Esophagus muscularis mucosa (tissue), 4 donors: ENCODE results near the gene GLIS1. TPM values are rescaled to one million over a fixed set of nuclear protein-coding genes. Genes with fewer than 3 reads are reported as not detected.

ENCODE experiments used
- DNase-seq: peaks from one replicate; pipeline ENCODE4 v3.0.0-alpha.2; 2017; ENCODE audit errors: extremely low spot score
- H3K27ac ChIP-seq, 4 donors: fragments of 200-600 bp; sonication (generic); replicated peaks in 1 of 4; 1 replicate in 3 of 4; 2 replicates in 1 of 4; pipeline ENCODE4 v1.5.1; 2016 to 2019; ENCODE audit warnings: mild to moderate bottlenecking in 1 of 4
- H3K27me3 ChIP-seq, 4 donors: fragments of 200-600 bp; sonication (generic); one replicate each; pipeline versions ENCODE4 v1.5.1 to v1.6.0; 2016 to 2019
- H3K36me3 ChIP-seq, 4 donors: fragments of 200-600 bp; sonication (generic); one replicate each; pipeline ENCODE4 v1.5.1; 2016 to 2019
- H3K4me1 ChIP-seq, 4 donors: fragments of 200-600 bp; sonication (generic); one replicate each; pipeline ENCODE4 v1.5.1; 2016 to 2019
- H3K4me3 ChIP-seq, 4 donors: fragments of 200-600 bp; sonication (generic); 1 replicate in 2 of 4; 2 replicates in 2 of 4; pipeline ENCODE4 v1.5.1; 2016 to 2019; ENCODE audit warnings: mild to moderate bottlenecking in 4 of 4, moderate library complexity in 1 of 4
- H3K9me3 ChIP-seq, 4 donors: fragments of 200-600 bp; sonication (generic); 1 replicate in 3 of 4; 2 replicates in 1 of 4; pipeline ENCODE4 v1.5.1; 2016 to 2019
- EP300 ChIP-seq: sonication (generic); formaldehyde crosslinking; IDR thresholded peaks from one replicate; pipeline ENCODE4 v1.6.1; 2017; ENCODE audit warnings: antibody characterized with exemption
- POLR2A ChIP-seq: fragments of 450-650 bp; IDR thresholded peaks from one replicate; pipeline ENCODE4 v1.6.1; 2017; ENCODE audit warnings: antibody characterized with exemption, moderate library complexity, mild to moderate bottlenecking, low read depth
- POLR2AphosphoS5 ChIP-seq, 2 donors: sonication (generic); formaldehyde crosslinking; IDR thresholded peaks; one replicate each; pipeline ENCODE4 v1.6.1; 2017; ENCODE audit warnings: antibody characterized with exemption in 2 of 2
- WGBS: methylation state at CpG from one replicate; pipeline ENCODE4 v1.1.5; 2018; 5-methylcytosine and 5-hydroxymethylcytosine counted together
- intact Hi-C: fragments of 100-400 bp; cut with DNase I; formaldehyde crosslinking; loops from one replicate; pipeline ENCODE4 v1.15.1; 2023
- total RNA-seq, 4 donors: library from RNA; depleted of rRNA; stranded (reverse); fragments of >200 nt; gene quantifications; one replicate each; pipeline versions ENCODE4 v1.1.0 to v1.2.1, GENCODE V29; 2016
- TF ChIP-seq, protein P1 (sequence below), 3 experiments: fragments of 200-600 bp in 2 of 3; fragments of 450-650 bp in 1 of 3; sonication (generic) in 2 of 3; IDR thresholded peaks; one replicate each; pipeline ENCODE4 v1.5.1; 2017 to 2019; ENCODE audit warnings: antibody characterized with exemption in 3 of 3, mild to moderate bottlenecking in 2 of 3, moderate library complexity in 1 of 3

GLIS1 gene
- total RNA-seq, 4 donors from 2014 or later: 0.17 to 0.42 TPM; not detected in 2

DNA sequence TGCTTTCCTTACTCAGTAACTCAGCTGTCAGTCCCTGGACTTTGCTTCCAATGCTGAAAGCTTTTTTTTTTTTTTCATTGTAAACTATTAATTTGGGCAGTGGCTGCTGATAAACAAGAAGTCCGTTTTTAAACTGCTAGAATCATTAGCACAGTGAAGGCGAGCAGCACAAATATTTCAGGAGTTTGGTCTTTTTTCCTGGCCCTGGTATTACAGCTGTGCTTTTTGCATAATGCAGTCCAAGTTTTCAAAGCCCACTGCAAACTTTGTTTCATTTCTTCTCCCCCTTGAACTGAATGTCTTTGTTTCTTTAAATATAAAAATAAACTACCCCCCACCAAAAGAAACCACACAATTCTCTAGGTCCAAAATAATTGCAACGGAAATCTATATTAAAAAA is 6.6 kb downstream of the GLIS1 start:
- intact Hi-C loops: no loop called here
- DNase-seq: no peak
- Histone ChIP-seq H3K36me3 (no peaks in the 10 kb centered on the region), H3K4me3 (no peak overlapping the region), H3K27ac (no peak overlapping the region), H3K9me3 (no peaks in the 10 kb centered on the region), H3K27me3 (peaks cover 0 to 22% (median 0%) of the 10 kb centered on the region in 4 donors), H3K4me1 (peaks cover 0 to 1% (median under 1%) of the 10 kb centered on the region in 4 donors)
- TF ChIP-seq, protein P1, sequence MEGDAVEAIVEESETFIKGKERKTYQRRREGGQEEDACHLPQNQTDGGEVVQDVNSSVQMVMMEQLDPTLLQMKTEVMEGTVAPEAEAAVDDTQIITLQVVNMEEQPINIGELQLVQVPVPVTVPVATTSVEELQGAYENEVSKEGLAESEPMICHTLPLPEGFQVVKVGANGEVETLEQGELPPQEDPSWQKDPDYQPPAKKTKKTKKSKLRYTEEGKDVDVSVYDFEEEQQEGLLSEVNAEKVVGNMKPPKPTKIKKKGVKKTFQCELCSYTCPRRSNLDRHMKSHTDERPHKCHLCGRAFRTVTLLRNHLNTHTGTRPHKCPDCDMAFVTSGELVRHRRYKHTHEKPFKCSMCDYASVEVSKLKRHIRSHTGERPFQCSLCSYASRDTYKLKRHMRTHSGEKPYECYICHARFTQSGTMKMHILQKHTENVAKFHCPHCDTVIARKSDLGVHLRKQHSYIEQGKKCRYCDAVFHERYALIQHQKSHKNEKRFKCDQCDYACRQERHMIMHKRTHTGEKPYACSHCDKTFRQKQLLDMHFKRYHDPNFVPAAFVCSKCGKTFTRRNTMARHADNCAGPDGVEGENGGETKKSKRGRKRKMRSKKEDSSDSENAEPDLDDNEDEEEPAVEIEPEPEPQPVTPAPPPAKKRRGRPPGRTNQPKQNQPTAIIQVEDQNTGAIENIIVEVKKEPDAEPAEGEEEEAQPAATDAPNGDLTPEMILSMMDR (IDR thresholded peaks at IDR 0.05): no peak
- no peak for TF ChIP-seq POLR2AphosphoS5 (IDR thresholded peaks at IDR 0.05)
- TF ChIP-seq EP300: no peak
- TF ChIP-seq POLR2A: no peak
- WGBS: 52% methylated on average over 3 of the region's 3 CpGs

GRCh38 chr1:53731779-53732305 is 7.1 kb downstream of the GLIS1 start:
- H3K9me3 ChIP-seq: no peaks in the 10 kb centered on the region
- H3K27ac ChIP-seq: no peak overlapping the region
- intact Hi-C loops: no loop called here
- no peak for DNase-seq
- no peaks in the 10 kb centered on the region for H3K36me3 ChIP-seq
- TF ChIP-seq, protein P1 (IDR thresholded peaks at IDR 0.05): no peak
- TF ChIP-seq POLR2AphosphoS5 (IDR thresholded peaks at IDR 0.05) (no peak), EP300 (no peak), POLR2A (no peak)
- no peaks in the 10 kb centered on the region for H3K4me1 ChIP-seq
- H3K27me3 ChIP-seq: peaks cover 0 to 16% (median 0%) of the 10 kb centered on the region in 4 donors
- 93% methylated on average over 8 of the region's 8 CpGs for WGBS
- H3K4me3 ChIP-seq: no peak overlapping the region

DNA sequence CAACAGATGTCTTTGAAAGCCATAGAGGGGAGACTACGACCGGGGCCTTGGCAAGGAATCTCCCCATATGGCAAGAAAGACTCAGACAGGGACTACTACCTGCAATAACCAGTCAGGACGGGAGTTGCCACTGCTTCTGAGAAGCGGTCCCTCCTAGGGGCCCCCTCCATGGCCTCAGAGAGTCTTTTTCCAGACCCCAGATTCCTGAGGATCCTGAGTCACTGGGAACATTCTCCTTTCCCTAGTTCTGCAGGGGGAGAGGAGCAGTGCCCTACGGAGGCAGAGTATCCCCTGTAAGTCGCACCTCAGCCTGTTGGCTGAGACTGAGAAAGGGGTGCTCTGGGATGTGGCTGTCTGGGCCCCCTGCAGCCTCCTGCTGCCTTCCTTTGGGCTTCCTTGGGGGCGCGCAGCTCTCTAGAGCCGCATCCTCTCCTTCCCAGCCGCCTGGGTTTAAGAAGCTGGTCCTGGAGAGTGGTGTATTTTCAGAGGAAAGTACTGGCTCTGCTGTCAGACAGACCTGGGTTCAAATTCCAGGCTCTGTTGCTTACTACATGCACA is 7.8 kb downstream of the GLIS1 start:
- intact Hi-C loops: no loop called here
- no peaks in the 10 kb centered on the region for H3K9me3 ChIP-seq
- H3K4me3 ChIP-seq: no peak overlapping the region
- no peak for DNase-seq
- H3K36me3 ChIP-seq: no peaks in the 10 kb centered on the region
- no peak overlapping the region for H3K27ac ChIP-seq
- H3K27me3 ChIP-seq: peaks cover 0 to 9% (median 0%) of the 10 kb centered on the region in 4 donors
- 92% methylated on average over 10 of the region's 10 CpGs for WGBS
- TF ChIP-seq POLR2A (no peak), EP300 (no peak), POLR2AphosphoS5 (IDR thresholded peaks at IDR 0.05) (no peak)
- TF ChIP-seq, protein P1 (IDR thresholded peaks at IDR 0.05): no peak
- H3K4me1 ChIP-seq: no peaks in the 10 kb centered on the region

DNA sequence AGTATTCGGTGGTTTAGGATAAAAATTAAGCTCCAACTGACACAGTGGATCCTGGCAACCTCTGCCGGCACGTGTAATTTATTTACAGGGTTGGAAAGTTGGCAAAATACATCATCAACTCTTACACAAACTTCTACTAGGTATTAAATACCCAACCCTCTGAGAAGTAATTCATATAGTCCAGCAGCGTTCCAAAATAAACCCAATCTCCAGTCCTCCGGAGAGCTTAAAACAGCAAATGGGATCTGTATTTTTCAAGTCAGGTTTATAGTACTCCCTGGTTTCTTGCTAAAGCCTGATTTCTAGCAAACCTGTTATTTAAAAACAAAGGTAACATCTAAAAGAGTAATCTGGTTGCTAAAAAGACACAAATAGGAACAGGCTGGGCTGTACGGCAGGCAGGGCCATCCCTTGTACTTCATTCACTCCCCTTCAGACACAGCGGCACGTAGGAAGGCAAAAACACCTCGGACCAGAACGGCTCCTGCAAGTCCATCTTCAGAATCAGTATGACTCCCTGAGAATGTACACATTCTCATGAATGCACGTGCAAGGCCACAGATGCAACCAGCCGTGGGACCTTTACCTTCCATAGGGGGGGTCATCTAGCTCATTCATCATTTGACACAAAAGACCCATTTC is 8.6 kb downstream of the GLIS1 start:
- no peaks in the 10 kb centered on the region for H3K9me3 ChIP-seq
- H3K4me3 ChIP-seq: no peak overlapping the region
- 82% methylated on average over 12 of the region's 12 CpGs for WGBS
- no peak for DNase-seq
- no peak overlapping the region for H3K27ac ChIP-seq
- TF ChIP-seq, protein P1 (IDR thresholded peaks at IDR 0.05): no peak
- TF ChIP-seq POLR2AphosphoS5 (IDR thresholded peaks at IDR 0.05) (no peak), EP300 (no peak), POLR2A (no peak)
- intact Hi-C loops: no loop called here
- H3K27me3 ChIP-seq: peaks cover 0 to 9% (median 0%) of the 10 kb centered on the region in 4 donors
- H3K36me3 ChIP-seq: no peaks in the 10 kb centered on the region
- H3K4me1 ChIP-seq: no peaks in the 10 kb centered on the region
